Osteocyte (in vitro differentiated cells): ENCODE data around the gene CEBPA. TPM values are rescaled to one million over a fixed set of nuclear protein-coding genes. Genes with fewer than 3 reads are reported as not detected.

Experiments
- DNase-seq: peaks from one replicate; pipeline ENCODE4 v3.0.0; 2021; ENCODE audit warnings: mixed read lengths; ENCODE audit not compliant: unreplicated experiment; ENCODE audit errors: extremely low spot score
- H3K27ac Mint-ChIP-seq: one replicate; pipeline ENCODE4 v1.8.0; 2021; ENCODE audit warnings: mild to moderate bottlenecking, mixed read lengths; ENCODE audit not compliant: unreplicated experiment
- H3K27me3 Mint-ChIP-seq: one replicate; pipeline ENCODE4 v1.8.0; 2021; ENCODE audit warnings: mixed read lengths; ENCODE audit not compliant: unreplicated experiment
- H3K36me3 Mint-ChIP-seq: one replicate; pipeline ENCODE4 v1.8.0; 2021; ENCODE audit warnings: mixed read lengths; ENCODE audit not compliant: unreplicated experiment
- H3K4me1 Mint-ChIP-seq: one replicate; pipeline ENCODE4 v1.8.0; 2021; ENCODE audit warnings: mixed read lengths; ENCODE audit not compliant: unreplicated experiment
- H3K4me3 Mint-ChIP-seq: one replicate; pipeline ENCODE4 v1.8.0; 2021; ENCODE audit warnings: mild to moderate bottlenecking, moderate library complexity, mixed read lengths; ENCODE audit not compliant: unreplicated experiment
- H3K9me3 Mint-ChIP-seq: one replicate; pipeline ENCODE4 v1.8.0; 2021; ENCODE audit warnings: mixed read lengths; ENCODE audit not compliant: unreplicated experiment
- total RNA-seq: library from RNA; stranded (reverse); gene quantifications from 2 replicates; pipeline ENCODE4 v1.2.1, GENCODE V29; 2021
- TF ChIP-seq, protein P1 (sequence below): fragments of 200-600 bp; sonication (generic); IDR thresholded peaks from 2 replicates; pipeline ENCODE4 v1.5.0; 2021; ENCODE audit warnings: antibody characterized with exemption, mild to moderate bottlenecking, moderate library complexity

Gene CEBPA
- total RNA-seq, 1 donor from 2014 or later = 0.86 TPM

- no peak for DNase-seq
- TF ChIP-seq, protein P1, sequence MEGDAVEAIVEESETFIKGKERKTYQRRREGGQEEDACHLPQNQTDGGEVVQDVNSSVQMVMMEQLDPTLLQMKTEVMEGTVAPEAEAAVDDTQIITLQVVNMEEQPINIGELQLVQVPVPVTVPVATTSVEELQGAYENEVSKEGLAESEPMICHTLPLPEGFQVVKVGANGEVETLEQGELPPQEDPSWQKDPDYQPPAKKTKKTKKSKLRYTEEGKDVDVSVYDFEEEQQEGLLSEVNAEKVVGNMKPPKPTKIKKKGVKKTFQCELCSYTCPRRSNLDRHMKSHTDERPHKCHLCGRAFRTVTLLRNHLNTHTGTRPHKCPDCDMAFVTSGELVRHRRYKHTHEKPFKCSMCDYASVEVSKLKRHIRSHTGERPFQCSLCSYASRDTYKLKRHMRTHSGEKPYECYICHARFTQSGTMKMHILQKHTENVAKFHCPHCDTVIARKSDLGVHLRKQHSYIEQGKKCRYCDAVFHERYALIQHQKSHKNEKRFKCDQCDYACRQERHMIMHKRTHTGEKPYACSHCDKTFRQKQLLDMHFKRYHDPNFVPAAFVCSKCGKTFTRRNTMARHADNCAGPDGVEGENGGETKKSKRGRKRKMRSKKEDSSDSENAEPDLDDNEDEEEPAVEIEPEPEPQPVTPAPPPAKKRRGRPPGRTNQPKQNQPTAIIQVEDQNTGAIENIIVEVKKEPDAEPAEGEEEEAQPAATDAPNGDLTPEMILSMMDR = no peak
- Mint-ChIP-seq H3K27me3 (no peaks in the 10 kb centered on the region), H3K27ac (no peak overlapping the region), H3K4me3 (no peak overlapping the region), H3K9me3 (no peaks in the 10 kb centered on the region), H3K36me3 (no peaks in the 10 kb centered on the region), H3K4me1 (no peaks in the 10 kb centered on the region)
Measured at GRCh38 chr19:33251526-33252090, 50.7 kb downstream of the CEBPA start.

GRCh38 chr19:33251076-33251475 lies 51.3 kb downstream of the CEBPA start:
- no peak overlapping the region for H3K27ac Mint-ChIP-seq
- no peaks in the 10 kb centered on the region for H3K4me1 Mint-ChIP-seq
- no peaks in the 10 kb centered on the region for H3K9me3 Mint-ChIP-seq
- TF ChIP-seq, protein P1 = no peak
- no peak for DNase-seq
- no peak overlapping the region for H3K4me3 Mint-ChIP-seq
- no peaks in the 10 kb centered on the region for H3K36me3 Mint-ChIP-seq
- no peaks in the 10 kb centered on the region for H3K27me3 Mint-ChIP-seq

GRCh38 chr19:33250500-33250899 lies 51.8 kb downstream of the CEBPA start:
- Mint-ChIP-seq H3K27me3 (no peaks in the 10 kb centered on the region), H3K27ac (no peak overlapping the region), H3K9me3 (no peaks in the 10 kb centered on the region), H3K4me3 (no peak overlapping the region), H3K36me3 (no peaks in the 10 kb centered on the region), H3K4me1 (no peaks in the 10 kb centered on the region)
- no peak for DNase-seq
- TF ChIP-seq, protein P1 = no peak

Other genes starting within 250 kb of the CEBPA start
- 4.0 and 4.9 TPM in 2 replicates for gene RHPN2, start 237.6 kb downstream of the CEBPA start, total RNA-seq
- 8.2 and 9.4 TPM in 2 replicates for gene GPATCH1, start 221.4 kb downstream of the CEBPA start, total RNA-seq
- not detected in 2 replicates for gene WDR88, start 170.4 kb downstream of the CEBPA start, total RNA-seq
- gene LRP3, start 108.2 kb downstream of the CEBPA start, total RNA-seq = 49.8 and 52.3 TPM in 2 replicates
- not detected in 2 replicates for gene SLC7A10, start 76.7 kb downstream of the CEBPA start, total RNA-seq
- gene CEBPG, start 71.2 kb upstream of the CEBPA start, total RNA-seq = 39.7 and 41.1 TPM in 2 replicates
- gene PEPD, start 219.3 kb upstream of the CEBPA start, total RNA-seq = 106 and 113 TPM in 2 replicates